Measurements from ENCODE around the gene LRIT3.

The LRIT3 gene, protein sequence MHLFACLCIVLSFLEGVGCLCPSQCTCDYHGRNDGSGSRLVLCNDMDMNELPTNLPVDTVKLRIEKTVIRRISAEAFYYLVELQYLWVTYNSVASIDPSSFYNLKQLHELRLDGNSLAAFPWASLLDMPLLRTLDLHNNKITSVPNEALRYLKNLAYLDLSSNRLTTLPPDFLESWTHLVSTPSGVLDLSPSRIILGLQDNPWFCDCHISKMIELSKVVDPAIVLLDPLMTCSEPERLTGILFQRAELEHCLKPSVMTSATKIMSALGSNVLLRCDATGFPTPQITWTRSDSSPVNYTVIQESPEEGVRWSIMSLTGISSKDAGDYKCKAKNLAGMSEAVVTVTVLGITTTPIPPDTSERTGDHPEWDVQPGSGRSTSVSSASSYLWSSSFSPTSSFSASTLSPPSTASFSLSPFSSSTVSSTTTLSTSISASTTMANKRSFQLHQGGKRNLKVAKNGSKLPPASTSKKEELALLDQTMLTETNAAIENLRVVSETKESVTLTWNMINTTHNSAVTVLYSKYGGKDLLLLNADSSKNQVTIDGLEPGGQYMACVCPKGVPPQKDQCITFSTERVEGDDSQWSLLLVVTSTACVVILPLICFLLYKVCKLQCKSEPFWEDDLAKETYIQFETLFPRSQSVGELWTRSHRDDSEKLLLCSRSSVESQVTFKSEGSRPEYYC

GRCh38 chr4:109847896-109848442 lies at the start of gene LRIT3:
Gene LRIT3, plus strand, starts transcription at chr4:109848107. Its CDS starts 95 bp downstream, at chr4:109848202.
- no peak for DNase-seq

DNA sequence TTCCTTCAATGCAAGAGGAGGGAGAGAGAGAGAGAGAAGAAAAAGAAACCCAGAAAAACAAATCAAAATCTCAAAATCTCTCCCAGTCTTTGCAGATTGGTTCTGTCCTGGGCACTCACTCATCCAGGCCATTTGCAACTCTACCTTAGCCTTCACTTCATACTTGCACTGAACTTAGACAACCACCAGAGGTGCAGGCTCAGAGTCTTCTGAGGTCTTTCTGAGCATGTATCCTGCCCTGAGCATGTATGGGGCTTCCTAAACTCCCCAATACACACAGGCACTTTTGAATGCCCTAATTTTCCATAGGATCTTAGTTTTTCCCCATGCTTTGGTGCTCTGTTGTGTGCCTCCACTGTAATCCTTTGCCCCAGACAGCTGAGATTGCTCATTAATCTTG lies 49.0 kb upstream of the LRIT3 start:
- no peak for DNase-seq

GRCh38 chr4:109801099-109801789 lies 46.7 kb upstream of the LRIT3 start:
- no peak for DNase-seq

GRCh38 chr4:109801895-109802319 lies 46.0 kb upstream of the LRIT3 start, which contains the start of gene CFI:
Gene CFI, minus strand, starts transcription at chr4:109801999. Its CDS starts 28 bp downstream, at chr4:109801971.
- no peak for DNase-seq

- no peak for DNase-seq
These were observed 43.9 kb upstream of the LRIT3 start for GRCh38 chr4:109803924-109804571.

GRCh38 chr4:109809655-109810054 lies 38.3 kb upstream of the LRIT3 start:
- DNase-seq: no peak

GRCh38 chr4:109810552-109811387 lies 37.1 kb upstream of the LRIT3 start:
- DNase-seq: no peak

DNA sequence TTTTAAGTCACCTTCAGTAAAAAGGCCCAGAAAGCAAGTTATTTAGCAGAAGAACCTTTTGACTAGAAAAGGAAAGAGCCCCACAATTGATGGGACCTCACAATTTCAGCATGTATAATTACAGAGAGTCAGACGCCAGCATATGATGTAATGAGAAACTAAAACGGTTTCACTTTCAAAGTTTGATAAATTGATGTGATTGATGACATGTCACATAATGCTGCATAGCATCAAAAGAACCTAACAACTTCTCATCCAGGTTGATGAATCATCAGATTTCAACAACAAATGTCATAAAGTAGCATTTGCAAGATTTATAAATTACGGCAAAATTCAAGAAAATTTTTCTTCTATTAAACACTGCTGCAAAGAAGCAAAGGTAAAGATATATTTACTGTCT lies 36.2 kb upstream of the LRIT3 start:
- DNase-seq: no peak

GRCh38 chr4:109815151-109816081 lies 32.5 kb upstream of the LRIT3 start, which contains the start of gene GAR1:
Gene GAR1, plus strand, starts transcription at chr4:109815762. Its CDS starts 403 bp downstream, at chr4:109816165.
- DNase-seq: peak; percentile 60 to 70

- no peak for DNase-seq
These were observed 31.8 kb upstream of the LRIT3 start for GRCh38 chr4:109816082-109816442.

GRCh38 chr4:109816894-109817293 lies 31.0 kb upstream of the LRIT3 start:
- DNase-seq: no peak

GRCh38 chr4:109818268-109818667 lies 29.6 kb upstream of the LRIT3 start:
- DNase-seq: no peak

DNA sequence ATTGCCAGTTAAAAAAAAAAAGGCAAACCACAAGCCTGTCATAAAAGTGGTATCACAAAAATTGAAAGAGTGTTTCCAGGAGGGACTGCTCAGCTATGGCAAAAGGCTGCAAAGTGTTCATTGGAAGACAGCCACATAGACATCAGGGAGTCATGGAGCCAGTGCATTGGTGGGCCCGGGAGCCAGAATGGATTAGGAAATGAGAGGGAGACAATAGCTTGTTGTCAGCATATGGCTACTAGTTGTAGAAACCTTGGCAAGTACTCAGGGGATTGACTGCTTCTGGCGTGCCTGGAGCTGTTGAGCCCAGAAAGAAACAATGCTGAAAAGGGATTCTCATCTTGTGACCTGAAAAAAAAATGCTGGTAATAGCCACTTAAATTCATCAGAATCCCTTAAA lies 27.3 kb upstream of the LRIT3 start:
- no peak for DNase-seq

- no peak for DNase-seq
These were observed 26.7 kb upstream of the LRIT3 start for GRCh38 chr4:109821185-109821584.

DNA sequence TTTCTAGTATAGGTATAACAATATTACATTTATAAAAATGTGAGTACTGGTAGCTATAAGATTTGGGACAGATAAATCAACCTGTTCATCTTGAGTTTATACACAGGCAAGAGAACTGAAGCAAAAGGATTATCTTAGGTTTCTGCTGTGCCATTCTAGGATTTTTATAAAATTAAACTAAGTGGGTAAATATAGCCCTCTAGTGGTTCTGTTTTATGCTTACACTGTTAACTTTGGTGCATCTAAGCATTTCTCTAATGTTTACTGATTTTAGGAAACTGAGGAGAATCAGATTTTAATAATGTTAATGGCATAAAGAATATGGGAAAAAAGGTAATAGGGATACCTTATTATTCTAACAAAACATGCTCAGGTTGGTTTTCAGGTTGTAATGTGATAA lies 21.2 kb upstream of the LRIT3 start:
- no peak for DNase-seq

DNA sequence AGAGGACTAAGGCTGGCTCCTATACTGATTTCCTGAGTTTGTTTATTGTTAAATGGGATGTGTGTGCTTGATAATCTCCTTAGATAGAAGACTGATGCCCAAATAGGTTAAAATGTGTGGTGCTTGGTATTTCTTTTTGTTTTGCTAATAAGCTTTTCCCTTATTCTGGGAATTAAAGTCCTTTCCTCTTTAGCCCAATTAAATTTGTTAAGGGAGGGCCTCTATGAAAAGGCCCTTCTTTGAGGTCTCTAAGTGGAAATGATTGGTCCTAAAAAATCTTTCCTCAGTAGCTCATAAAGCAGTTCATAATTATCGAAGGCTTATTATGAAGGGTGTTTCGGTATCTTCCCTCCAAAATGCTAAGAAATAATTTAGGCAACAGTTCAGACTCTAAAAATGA lies 20.2 kb upstream of the LRIT3 start, which contains the start of gene RRH:
TSS of gene RRH (plus strand) at position 301 of the 400 bp plus-strand sequence. CDS start at position 357, 56 bp downstream.
- DNase-seq: no peak

- no peak for DNase-seq
These were observed 14.2 kb upstream of the LRIT3 start for GRCh38 chr4:109833756-109834155.

DNA sequence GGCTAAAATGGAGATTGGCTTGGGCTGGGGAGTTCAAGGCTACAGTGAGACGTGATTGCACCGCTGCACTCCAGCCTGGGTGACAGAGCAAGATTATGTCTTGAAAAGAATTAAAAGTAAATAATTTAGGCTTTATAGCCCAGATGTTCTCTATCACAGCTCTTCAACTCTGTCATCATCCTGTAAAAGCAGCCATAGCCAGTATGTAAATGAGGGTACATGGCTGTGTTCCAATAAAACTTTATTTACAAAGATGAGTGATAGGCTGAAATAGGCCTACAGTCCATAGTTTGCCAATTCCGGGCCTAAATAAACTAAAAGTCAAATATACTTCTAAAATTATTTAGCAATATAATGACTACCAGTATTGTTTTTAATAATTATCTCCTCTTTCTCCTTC lies 10.9 kb upstream of the LRIT3 start:
- DNase-seq: no peak

GRCh38 chr4:109846395-109847098 lies 1.4 kb upstream of the LRIT3 start:
- no peak for DNase-seq

DNA sequence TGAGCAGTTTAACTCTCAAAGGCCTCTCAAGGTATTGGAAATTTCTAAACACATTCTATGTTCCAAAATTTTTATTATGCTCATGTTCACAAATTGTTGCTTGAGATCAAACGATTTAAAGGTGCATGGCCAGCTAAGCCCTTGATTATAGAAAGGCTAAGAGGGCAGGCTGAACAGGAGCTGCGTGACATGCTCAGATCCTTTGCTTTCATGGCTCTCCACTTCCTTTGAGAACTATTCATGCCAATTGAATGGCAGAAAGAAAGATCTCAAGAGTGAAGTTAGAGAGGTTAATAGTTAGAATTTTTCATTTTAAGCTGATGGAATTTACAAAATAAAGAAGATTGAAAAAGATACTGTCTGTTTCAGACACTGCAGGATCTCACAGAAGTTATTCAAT lies 594 bp downstream of the LRIT3 start:
- DNase-seq: no peak
